K562 (cell line): ENCODE results near the gene MAN1A1. TPM values are rescaled to one million over a fixed set of nuclear protein-coding genes. Genes with fewer than 3 reads are reported as not detected.

Experiments
- BHLHE40 ChIP-seq: IDR thresholded peaks from 2 replicates; pipeline ENCODE4 v1.6.1; 2011; ENCODE audit warnings: low read length, improper control_type of control experiment
- CBFA2T2 ChIP-seq: fragments of 450-650 bp; conservative IDR thresholded peaks from 2 replicates; pipeline ENCODE4 v1.6.1; 2017; ENCODE audit warnings: mild to moderate bottlenecking
- ELF2 ChIP-seq: fragments of 250-450 bp; sonication (Bioruptor Pico); IDR thresholded peaks from 2 replicates; pipeline ENCODE4 v1.5.0; 2021; ENCODE audit warnings: mild to moderate bottlenecking
- FUS ChIP-seq: fragments of 200-400 bp; formaldehyde crosslinking; optimal IDR thresholded peaks from 2 replicates; pipeline ENCODE3; 2017; ENCODE audit warnings: low read depth, low read length
- PML ChIP-seq: IDR thresholded peaks from 2 replicates; pipeline ENCODE4 v1.6.1; 2012; ENCODE audit warnings: low read length, inconsistent platforms
- POLR2AphosphoS2 ChIP-seq: IDR thresholded peaks from 2 replicates; pipeline ENCODE4 v1.6.1; 2012; ENCODE audit warnings: low read length, improper control_type of control experiment
- SRF ChIP-seq, 2 experiments: fragments of 250-450, 450-650 bp in 1 of 2; sonication (Bioruptor Pico) in 1 of 2; sonication (generic) in 1 of 2; formaldehyde crosslinking; IDR thresholded peaks; 2 replicates each; pipeline versions ENCODE4 v1.5.0 to v1.5.1; 2020 to 2022; ENCODE audit warnings: mild to moderate bottlenecking in 1 of 2, missing genetic modification reagents in 1 of 2
- STAT5A ChIP-seq: IDR thresholded peaks from 2 replicates; pipeline ENCODE4 v1.6.1; 2012; ENCODE audit warnings: low read length, inconsistent platforms, borderline replicate concordance
- TAF7 ChIP-seq: fragments of 450-650 bp; IDR thresholded peaks from 2 replicates; pipeline ENCODE4 v1.6.1; 2016; ENCODE audit warnings: missing genetic modification characterization, missing compliant biosample characterization
- TRIM28 ChIP-seq: fragments of 450-650 bp; IDR thresholded peaks from 2 replicates; pipeline ENCODE4 v1.6.1; 2017
- ZBTB12 ChIP-seq: fragments of 250-450 bp; sonication (Bioruptor Pico); IDR thresholded peaks from 2 replicates; pipeline ENCODE4 v1.4.0; 2020
- ZNF140 ChIP-seq: fragments of 250-450 bp; sonication (Bioruptor Pico); IDR thresholded peaks from 2 replicates; pipeline ENCODE4 v1.8.0; 2021; ENCODE audit warnings: moderate library complexity, mild to moderate bottlenecking, inconsistent platforms
- ZNF316 ChIP-seq: fragments of 450-650 bp; IDR thresholded peaks from 2 replicates; pipeline ENCODE4 v1.6.1; 2016
- ZNF384 ChIP-seq: IDR thresholded peaks from 2 replicates; pipeline ENCODE4 v1.6.1; 2012; ENCODE audit warnings: low read depth, low read length, improper control_type of control experiment
- ZNF444 ChIP-seq: fragments of 250-450 bp; sonication (Bioruptor Pico); IDR thresholded peaks from 2 replicates; pipeline ENCODE4 v1.4.0; 2020; ENCODE audit warnings: mild to moderate bottlenecking, moderate library complexity
- ZNF609 ChIP-seq: sonication (generic); formaldehyde crosslinking; IDR thresholded peaks from 2 replicates; pipeline ENCODE4 v1.8.1; 2023; ENCODE audit warnings: missing genetic modification reagents, mild to moderate bottlenecking, borderline replicate concordance
- polyA plus RNA-seq, 8 experiments: library from polyadenylated mRNA; depleted of rRNA in 4 of 8; stranded (reverse) in 5 of 8; unstranded in 3 of 8; fragments of >200 nt; fragmentation: Nextera tagmentation in 2 of 8; fragmentation: Illumina TruSeq in 1 of 8; extraction: Ambion mirVana in 2 of 8; extraction: Trizol in 1 of 8; gene quantifications; 2 replicates each; pipeline versions ENCODE4 v1.2.1 to v1.2.3, GENCODE V29; 2011 to 2014; ENCODE audit warnings: inconsistent platforms in 1 of 8, missing spikeins in 1 of 8
- total RNA-seq, 7 experiments: library from RNA; depleted of rRNA in 6 of 7; stranded (reverse); fragments of >200 nt in 6 of 7; fragmentation: Illumina TruSeq in 2 of 7; extraction: Trizol in 2 of 7; gene quantifications; 2 replicates each; pipeline versions ENCODE4 v1.2.1 to v1.2.3, GENCODE V29; 2011 to 2021; ENCODE audit warnings: low replicate concordance in 1 of 7
- TF ChIP-seq, protein P1 (sequence below): fragments of 450-650 bp; IDR thresholded peaks from 2 replicates; pipeline ENCODE4 v1.6.1; 2016; ENCODE audit warnings: antibody characterized with exemption
- TF ChIP-seq, protein P2 (sequence below): fragments of 250-450 bp; sonication (Bioruptor Pico); IDR thresholded peaks from 2 replicates; pipeline ENCODE4 v1.8.0; 2021; ENCODE audit warnings: moderate library complexity, mild to moderate bottlenecking, inconsistent platforms

Gene MAN1A1
- total and polyA plus RNA-seq, 9 of the 15 experiments (the other 6 are each of a cell fraction or from before 2014, with no cell fraction given): 24.5 to 78.4 (median 59.7) TPM

GRCh38 chr6:119284861-119285521 lies 64.6 kb downstream of the MAN1A1 start (continued):
- TF ChIP-seq ZNF609 (CRISPR knock-in tag) (no peak), SRF (CRISPR knock-in tag; IDR thresholded peaks at IDR 0.05) (no peak), ZNF384 (peak; percentile 96), STAT5A (no peak), TAF7 (no peak), TRIM28 (peak; percentile 57; the same call in 1 of the 2 replicates), POLR2AphosphoS2 (no peak), ZBTB12 (CRISPR knock-in tag) (no peak), ZNF444 (CRISPR knock-in tag) (no peak), ZNF140 (no peak), ZNF316 (peak; percentile 80), PML (no peak), BHLHE40 (no peak), FUS (no peak), CBFA2T2 (no peak), ELF2 (CRISPR knock-in tag) (no peak)
- TF ChIP-seq, protein P1, sequence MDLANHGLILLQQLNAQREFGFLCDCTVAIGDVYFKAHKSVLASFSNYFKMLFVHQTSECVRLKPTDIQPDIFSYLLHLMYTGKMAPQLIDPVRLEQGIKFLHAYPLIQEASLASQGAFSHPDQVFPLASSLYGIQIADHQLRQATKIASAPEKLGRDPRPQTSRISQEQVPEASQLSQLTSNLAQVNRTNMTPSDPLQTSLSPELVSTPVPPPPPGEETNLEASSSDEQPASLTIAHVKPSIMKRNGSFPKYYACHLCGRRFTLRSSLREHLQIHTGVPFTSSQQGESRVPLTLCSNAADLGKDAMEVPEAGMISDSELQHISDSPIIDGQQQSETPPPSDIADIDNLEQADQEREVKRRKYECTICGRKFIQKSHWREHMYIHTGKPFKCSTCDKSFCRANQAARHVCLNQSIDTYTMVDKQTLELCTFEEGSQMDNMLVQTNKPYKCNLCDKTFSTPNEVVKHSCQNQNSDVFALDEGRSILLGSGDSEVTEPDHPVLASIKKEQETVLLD: no peak
- TF ChIP-seq, protein P2, sequence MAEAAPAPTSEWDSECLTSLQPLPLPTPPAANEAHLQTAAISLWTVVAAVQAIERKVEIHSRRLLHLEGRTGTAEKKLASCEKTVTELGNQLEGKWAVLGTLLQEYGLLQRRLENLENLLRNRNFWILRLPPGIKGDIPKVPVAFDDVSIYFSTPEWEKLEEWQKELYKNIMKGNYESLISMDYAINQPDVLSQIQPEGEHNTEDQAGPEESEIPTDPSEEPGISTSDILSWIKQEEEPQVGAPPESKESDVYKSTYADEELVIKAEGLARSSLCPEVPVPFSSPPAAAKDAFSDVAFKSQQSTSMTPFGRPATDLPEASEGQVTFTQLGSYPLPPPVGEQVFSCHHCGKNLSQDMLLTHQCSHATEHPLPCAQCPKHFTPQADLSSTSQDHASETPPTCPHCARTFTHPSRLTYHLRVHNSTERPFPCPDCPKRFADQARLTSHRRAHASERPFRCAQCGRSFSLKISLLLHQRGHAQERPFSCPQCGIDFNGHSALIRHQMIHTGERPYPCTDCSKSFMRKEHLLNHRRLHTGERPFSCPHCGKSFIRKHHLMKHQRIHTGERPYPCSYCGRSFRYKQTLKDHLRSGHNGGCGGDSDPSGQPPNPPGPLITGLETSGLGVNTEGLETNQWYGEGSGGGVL (CRISPR knock-in tag): no peak
